ENCODE results near the gene SOS2. TPM values are rescaled to one million over a fixed set of nuclear protein-coding genes. Genes with fewer than 3 reads are reported as not detected.

Gene SOS2
- total and polyA plus RNA-seq, 2 of the 8 experiments (the other 6 are each of a cell fraction or from before 2014, with no cell fraction given) = 2.8 to 12.7 TPM

GRCh38 chr14:50225067-50225973 lies 6.1 kb downstream of the SOS2 start:
- DNase-seq (ENCODE audit: low read depth in 1 of 2, low spot score in 2 of 2) (no peak), FAIRE-seq (no peak)
- H2AK5ac ChIP-seq (ENCODE audit: low read depth, low read length) = no peak overlapping the region
- H2AFZ ChIP-seq (ENCODE audit: low read length) = no peak overlapping the region
- H3K4ac ChIP-seq (replicated peaks; ENCODE audit: insufficient read length, low read depth, low read length) = no peak overlapping the region
- no peak overlapping the region for H2BK5ac ChIP-seq (ENCODE audit: low read depth, low read length)
- H3K14ac ChIP-seq (ENCODE audit: insufficient read length) = no peak overlapping the region
- no peak overlapping the region for H3K56ac ChIP-seq (replicated peaks; ENCODE audit: insufficient read length, low read depth, low read length)
- H2BK120ac ChIP-seq (replicated peaks; ENCODE audit: low read depth, low read length) = no peak overlapping the region
- no peak overlapping the region for H3K18ac ChIP-seq (ENCODE audit: extremely low read depth, low read length)
- no peaks in the 10 kb centered on the region for H3K36me3 ChIP-seq (ENCODE audit: control insufficient read depth in 2 of 4, insufficient read depth in 4 of 4, low read length in 3 of 4)
- H3K23me2 ChIP-seq (ENCODE audit: low read depth, low read length) = peaks cover 3% of the 10 kb centered on the region; the same call in 1 of the 2 replicates
- no peaks in the 10 kb centered on the region for H3K79me1 ChIP-seq (ENCODE audit: low read depth, low read length)
- no peak overlapping the region for H4K8ac ChIP-seq (ENCODE audit: extremely low read depth, insufficient read depth, low read length)
- H3K27me3 ChIP-seq (replicated peaks in 1 of 4; ENCODE audit: control insufficient read depth in 3 of 4, extremely low read depth in 1 of 4, insufficient read depth in 3 of 4, low read length in 3 of 4) = no peaks in the 10 kb centered on the region
- H3K9ac ChIP-seq (replicated peaks in 1 of 4; ENCODE audit: extremely low read depth in 1 of 4, low read depth in 3 of 4, low read length in 3 of 4) = no peak overlapping the region
- H3K79me2 ChIP-seq (ENCODE audit: control insufficient read depth in 1 of 2, insufficient read depth in 2 of 2, low read length in 2 of 2) = peaks cover 0 to 23% of the 10 kb centered on the region in 2 experiments; a peak in 3 of 4 replicates
- H3K9me3 ChIP-seq (ENCODE audit: insufficient read depth in 2 of 2, low read depth in 1 of 2, low read length in 1 of 2) = no peaks in the 10 kb centered on the region
- no peak overlapping the region for H4K5ac ChIP-seq (ENCODE audit: insufficient read length, low read depth, low read length)
- ChIA-PET CTCF (ENCODE audit: partially characterized antibody) (interaction anchor here (0.7 kb wide), 1 partner anchor 79 kb away, joined by 3 read pairs; no protein-coding TSS in a partner anchor), POLR2A (ENCODE audit: partially characterized antibody) (interaction anchor here (0.6 to 0.9 kb wide), 2 partner anchors 11 to 438 kb away, joined by 3 read pairs; no protein-coding TSS in a partner anchor)
- H3K23ac ChIP-seq (ENCODE audit: insufficient read length) = no peak overlapping the region
- H4K91ac ChIP-seq (replicated peaks; ENCODE audit: insufficient read length, low read length) = no peak overlapping the region
- H3K4me2 ChIP-seq (ENCODE audit: insufficient read depth in 1 of 2, low read depth in 2 of 2, low read length in 2 of 2) = no peak overlapping the region
- no peak overlapping the region for H3K27ac ChIP-seq (ENCODE audit: low read depth, low read length)
- no peak overlapping the region for H2BK20ac ChIP-seq (ENCODE audit: low read length)
- no peak overlapping the region for H3K4me3 ChIP-seq (ENCODE audit: extremely low read depth in 1 of 4, insufficient read depth in 2 of 4, low read depth in 3 of 4, low read length in 4 of 4)
- H2BK15ac ChIP-seq (ENCODE audit: low read length) = no peak overlapping the region
- H3K4me1 ChIP-seq (replicated peaks in 1 of 4; ENCODE audit: control insufficient read depth in 3 of 4, insufficient read depth in 4 of 4, low read length in 3 of 4) = no peaks in the 10 kb centered on the region; a peak in 3 of 7 replicates
- H2BK12ac ChIP-seq (ENCODE audit: low read depth, low read length) = no peak overlapping the region
- no peaks in the 10 kb centered on the region for H4K20me1 ChIP-seq (replicated peaks in 1 of 2; ENCODE audit: control insufficient read depth in 1 of 2, insufficient read depth in 2 of 2, low read length in 2 of 2)
- WGBS, 2 experiments (ENCODE audit: extremely low coverage in 1 of 2, insufficient coverage in 1 of 2, insufficient read length in 1 of 2, insufficient replicate concordance in 2 of 2, low coverage in 1 of 2, low lambda C conversion rate in 2 of 2, missing lambda C conversion rate in 1 of 2) = 80% methylated on average over 5 of the region's 5 CpGs; no CpG with 5 or more reads in 1 of the 2 experiments
- TF ChIP-seq ATF2 (IDR thresholded peaks at IDR 0.05; ENCODE audit: low read length) = no peak
- TF ChIP-seq, protein P1, sequence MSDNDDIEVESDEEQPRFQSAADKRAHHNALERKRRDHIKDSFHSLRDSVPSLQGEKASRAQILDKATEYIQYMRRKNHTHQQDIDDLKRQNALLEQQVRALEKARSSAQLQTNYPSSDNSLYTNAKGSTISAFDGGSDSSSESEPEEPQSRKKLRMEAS (IDR thresholded peaks at IDR 0.05) = no peak
- no peak for TF ChIP-seq TCF12 (IDR thresholded peaks at IDR 0.05; ENCODE audit: low read depth, low read length)
- TF ChIP-seq, protein P2, sequence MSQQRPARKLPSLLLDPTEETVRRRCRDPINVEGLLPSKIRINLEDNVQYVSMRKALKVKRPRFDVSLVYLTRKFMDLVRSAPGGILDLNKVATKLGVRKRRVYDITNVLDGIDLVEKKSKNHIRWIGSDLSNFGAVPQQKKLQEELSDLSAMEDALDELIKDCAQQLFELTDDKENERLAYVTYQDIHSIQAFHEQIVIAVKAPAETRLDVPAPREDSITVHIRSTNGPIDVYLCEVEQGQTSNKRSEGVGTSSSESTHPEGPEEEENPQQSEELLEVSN (IDR thresholded peaks at IDR 0.05) = no peak
- TF ChIP-seq EZH2 (IDR thresholded peaks at IDR 0.05; ENCODE audit: low read depth, low read length, severe bottlenecking) = no peak
- no peak for TF ChIP-seq RNF2 (IDR thresholded peaks at IDR 0.05; ENCODE audit: borderline replicate concordance, low read depth, low read length, missing control alignments, poor library complexity, severe bottlenecking)

Data from H1 (cell line).